ENCODE measurements around the gene SETD4.

The SETD4 gene

GRCh38 chr21:36099000-36099399 lies 38.7 kb upstream of the SETD4 start:
- Histone ChIP-seq H3K4me1 (ENCODE audit: insufficient read depth, insufficient read length) (peaks cover 7% of the 10 kb centered on the region), H3K9ac (ENCODE audit: insufficient read length, low read depth) (no peak overlapping the region), H3K27me3 (ENCODE audit: insufficient read depth, insufficient read length) (no peaks in the 10 kb centered on the region), H3K9me3 (ENCODE audit: insufficient read depth, low read length) (peaks cover 70% of the 10 kb centered on the region), H3K36me3 (ENCODE audit: insufficient read depth, insufficient read length, low read length) (no peaks in the 10 kb centered on the region), H3K4me3 (ENCODE audit: insufficient read length, low read depth) (no peak overlapping the region)
- no peak for TF ChIP-seq ZNF274 (IDR thresholded peaks at IDR 0.05; ENCODE audit: low read depth, low read length)
- no peak for TF ChIP-seq YY1 (IDR thresholded peaks at IDR 0.05; ENCODE audit: insufficient read depth, insufficient read length)
- no peak for TF ChIP-seq SUZ12 (IDR thresholded peaks at IDR 0.05; ENCODE audit: extremely low read depth, insufficient read depth, insufficient read length)
- DNase-seq (ENCODE audit: low read depth, low spot score) = no peak

DNA sequence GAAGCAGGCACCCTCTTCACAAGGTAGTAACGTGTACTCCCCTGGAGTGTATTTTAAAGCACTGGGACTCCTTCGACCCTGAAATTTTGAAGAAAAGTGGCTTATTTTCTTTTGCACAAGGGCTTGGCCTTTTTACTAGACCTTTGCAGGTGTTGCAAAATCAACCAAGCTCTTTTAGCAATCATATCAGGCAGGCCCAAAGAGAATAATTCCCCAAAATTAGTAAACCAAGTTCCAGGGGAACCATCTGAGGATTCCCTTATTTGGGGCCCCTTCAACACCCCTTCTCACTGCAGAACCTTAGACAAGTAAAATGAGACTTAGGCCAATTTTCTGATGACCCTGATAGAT lies 37.8 kb upstream of the SETD4 start:
- peaks cover 7% of the 10 kb centered on the region for H3K4me1 ChIP-seq (ENCODE audit: insufficient read depth, insufficient read length)
- peaks cover 74% of the 10 kb centered on the region for H3K9me3 ChIP-seq (ENCODE audit: insufficient read depth, low read length)
- DNase-seq (ENCODE audit: low read depth, low spot score) = no peak
- H3K36me3 ChIP-seq (ENCODE audit: insufficient read depth, insufficient read length, low read length) = no peaks in the 10 kb centered on the region
- TF ChIP-seq SUZ12 (IDR thresholded peaks at IDR 0.05; ENCODE audit: extremely low read depth, insufficient read depth, insufficient read length) (no peak), ZNF274 (IDR thresholded peaks at IDR 0.05; ENCODE audit: low read depth, low read length) (no peak), YY1 (IDR thresholded peaks at IDR 0.05; ENCODE audit: insufficient read depth, insufficient read length) (no peak)
- H3K9ac ChIP-seq (ENCODE audit: insufficient read length, low read depth) = no peak overlapping the region
- no peak overlapping the region for H3K4me3 ChIP-seq (ENCODE audit: insufficient read length, low read depth)
- H3K27me3 ChIP-seq (ENCODE audit: insufficient read depth, insufficient read length) = no peaks in the 10 kb centered on the region

GRCh38 chr21:36097427-36098181 lies 37.3 kb upstream of the SETD4 start:
- Histone ChIP-seq H3K4me3 (ENCODE audit: insufficient read length, low read depth) (no peak overlapping the region), H3K4me1 (ENCODE audit: insufficient read depth, insufficient read length) (peaks cover 7% of the 10 kb centered on the region), H3K9me3 (ENCODE audit: insufficient read depth, low read length) (peaks cover 74% of the 10 kb centered on the region), H3K36me3 (ENCODE audit: insufficient read depth, insufficient read length, low read length) (no peaks in the 10 kb centered on the region), H3K9ac (ENCODE audit: insufficient read length, low read depth) (peak overlapping the region; percentile 51), H3K27me3 (ENCODE audit: insufficient read depth, insufficient read length) (no peaks in the 10 kb centered on the region)
- DNase-seq (ENCODE audit: low read depth, low spot score) = peak; percentile 48
- TF ChIP-seq ZNF274 (IDR thresholded peaks at IDR 0.05; ENCODE audit: low read depth, low read length) (no peak), YY1 (IDR thresholded peaks at IDR 0.05; ENCODE audit: insufficient read depth, insufficient read length) (no peak), SUZ12 (IDR thresholded peaks at IDR 0.05; ENCODE audit: extremely low read depth, insufficient read depth, insufficient read length) (no peak)

GRCh38 chr21:36096398-36097290 lies 36.3 kb upstream of the SETD4 start:
- no peaks in the 10 kb centered on the region for H3K36me3 ChIP-seq (ENCODE audit: insufficient read depth, insufficient read length, low read length)
- no peak overlapping the region for H3K9ac ChIP-seq (ENCODE audit: insufficient read length, low read depth)
- TF ChIP-seq SUZ12 (IDR thresholded peaks at IDR 0.05; ENCODE audit: extremely low read depth, insufficient read depth, insufficient read length) = no peak
- TF ChIP-seq ZNF274 (IDR thresholded peaks at IDR 0.05; ENCODE audit: low read depth, low read length) = no peak
- TF ChIP-seq YY1 (IDR thresholded peaks at IDR 0.05; ENCODE audit: insufficient read depth, insufficient read length) = no peak
- H3K4me1 ChIP-seq (ENCODE audit: insufficient read depth, insufficient read length) = peaks cover 7% of the 10 kb centered on the region
- no peak overlapping the region for H3K4me3 ChIP-seq (ENCODE audit: insufficient read length, low read depth)
- no peaks in the 10 kb centered on the region for H3K27me3 ChIP-seq (ENCODE audit: insufficient read depth, insufficient read length)
- DNase-seq (ENCODE audit: low read depth, low spot score) = peak; percentile 80
- peaks cover 67% of the 10 kb centered on the region for H3K9me3 ChIP-seq (ENCODE audit: insufficient read depth, low read length)

DNA sequence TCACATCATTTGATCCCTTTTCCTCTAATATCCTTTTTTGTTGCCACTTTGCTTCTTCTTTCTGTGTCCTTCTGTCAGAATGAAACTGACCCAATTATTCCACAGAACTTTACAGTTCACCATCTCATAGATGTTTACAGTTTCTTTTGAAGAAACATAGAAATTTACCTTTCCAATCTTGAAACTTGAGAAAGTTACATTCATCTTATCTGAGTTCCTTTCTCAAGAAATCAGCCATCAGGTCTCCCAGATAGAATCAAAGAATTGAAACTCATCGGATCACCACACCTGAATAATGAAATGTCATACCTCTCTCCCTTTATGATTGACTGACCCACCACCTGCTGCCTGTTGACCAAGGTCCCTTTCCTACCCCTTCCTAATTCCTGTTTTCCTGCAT lies 33.2 kb upstream of the SETD4 start:
- Histone ChIP-seq H3K4me3 (ENCODE audit: insufficient read length, low read depth) (no peak overlapping the region), H3K9ac (ENCODE audit: insufficient read length, low read depth) (no peak overlapping the region), H3K4me1 (ENCODE audit: insufficient read depth, insufficient read length) (peaks cover 3% of the 10 kb centered on the region), H3K36me3 (ENCODE audit: insufficient read depth, insufficient read length, low read length) (no peaks in the 10 kb centered on the region), H3K27me3 (ENCODE audit: insufficient read depth, insufficient read length) (no peaks in the 10 kb centered on the region), H3K9me3 (ENCODE audit: insufficient read depth, low read length) (peaks cover 48% of the 10 kb centered on the region)
- DNase-seq (ENCODE audit: low read depth, low spot score) = no peak
- TF ChIP-seq SUZ12 (IDR thresholded peaks at IDR 0.05; ENCODE audit: extremely low read depth, insufficient read depth, insufficient read length) (no peak), ZNF274 (IDR thresholded peaks at IDR 0.05; ENCODE audit: low read depth, low read length) (no peak), YY1 (IDR thresholded peaks at IDR 0.05; ENCODE audit: insufficient read depth, insufficient read length) (no peak)

- DNase-seq (ENCODE audit: low read depth, low spot score) = no peak
- H3K4me1 ChIP-seq (ENCODE audit: insufficient read depth, insufficient read length) = no peaks in the 10 kb centered on the region
- no peaks in the 10 kb centered on the region for H3K27me3 ChIP-seq (ENCODE audit: insufficient read depth, insufficient read length)
- H3K9ac ChIP-seq (ENCODE audit: insufficient read length, low read depth) = no peak overlapping the region
- TF ChIP-seq SUZ12 (IDR thresholded peaks at IDR 0.05; ENCODE audit: extremely low read depth, insufficient read depth, insufficient read length) (no peak), YY1 (IDR thresholded peaks at IDR 0.05; ENCODE audit: insufficient read depth, insufficient read length) (no peak), ZNF274 (IDR thresholded peaks at IDR 0.05; ENCODE audit: low read depth, low read length) (no peak)
- no peak overlapping the region for H3K4me3 ChIP-seq (ENCODE audit: insufficient read length, low read depth)
- H3K36me3 ChIP-seq (ENCODE audit: insufficient read depth, insufficient read length, low read length) = no peaks in the 10 kb centered on the region
- peaks cover 40% of the 10 kb centered on the region for H3K9me3 ChIP-seq (ENCODE audit: insufficient read depth, low read length)
Observed at GRCh38 chr21:36092681-36093080, 32.4 kb upstream of the SETD4 start.

GRCh38 chr21:36089946-36090345 lies 29.6 kb upstream of the SETD4 start:
- Histone ChIP-seq H3K4me1 (ENCODE audit: insufficient read depth, insufficient read length) (no peaks in the 10 kb centered on the region), H3K27me3 (ENCODE audit: insufficient read depth, insufficient read length) (no peaks in the 10 kb centered on the region), H3K4me3 (ENCODE audit: insufficient read length, low read depth) (no peak overlapping the region), H3K9me3 (ENCODE audit: insufficient read depth, low read length) (peaks cover 26% of the 10 kb centered on the region), H3K36me3 (ENCODE audit: insufficient read depth, insufficient read length, low read length) (no peaks in the 10 kb centered on the region), H3K9ac (ENCODE audit: insufficient read length, low read depth) (no peak overlapping the region)
- no peak for DNase-seq (ENCODE audit: low read depth, low spot score)
- no peak for TF ChIP-seq ZNF274 (IDR thresholded peaks at IDR 0.05; ENCODE audit: low read depth, low read length)
- TF ChIP-seq YY1 (IDR thresholded peaks at IDR 0.05; ENCODE audit: insufficient read depth, insufficient read length) = no peak
- TF ChIP-seq SUZ12 (IDR thresholded peaks at IDR 0.05; ENCODE audit: extremely low read depth, insufficient read depth, insufficient read length) = no peak

Measured in NT2/D1 (cell line).